OCI-M2 (cell line): ENCODE measurements around the gene LYAR.

Experiments
- DNase-seq: peaks from one replicate; lab custom pipeline; 2025; ENCODE audit not compliant: unreplicated experiment; lab: John Stamatoyannopoulos, UW

The LYAR gene

DNA sequence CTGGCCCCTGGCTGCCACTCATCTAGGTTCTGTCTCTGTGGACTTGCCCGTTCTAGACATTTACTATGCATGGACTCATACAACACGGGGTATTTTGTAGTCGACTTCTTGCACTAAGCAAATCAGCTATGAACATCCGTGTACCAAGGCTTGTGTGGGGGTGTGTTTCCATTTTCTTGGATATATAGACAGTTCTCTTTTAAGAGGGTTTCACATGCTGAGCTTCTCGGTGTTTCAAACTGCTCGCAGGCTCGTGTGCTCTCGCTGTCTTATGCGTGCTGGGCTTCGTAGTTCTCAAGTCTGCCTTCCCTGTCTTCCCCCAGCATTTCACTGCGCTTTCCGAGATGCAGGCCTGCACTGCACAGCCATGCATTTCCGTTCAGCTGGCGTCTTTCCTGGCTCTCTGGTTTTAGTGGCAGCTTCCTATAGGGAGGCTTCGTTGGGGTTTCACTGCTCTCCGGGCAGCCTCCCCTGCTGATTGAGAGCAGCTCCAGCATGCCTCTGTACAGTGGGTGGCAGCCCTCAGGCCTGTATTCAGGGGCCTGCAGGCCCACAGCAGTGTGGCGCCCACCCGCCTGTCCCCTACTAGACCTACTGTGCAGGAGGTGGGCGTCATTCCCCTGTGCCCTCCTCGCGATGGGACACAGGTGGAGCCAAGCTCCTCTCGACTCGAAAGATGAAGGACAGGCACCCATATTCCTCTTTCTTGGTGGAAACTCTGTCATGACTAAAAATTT lies 27.7 kb upstream of the LYAR start:
- no peak for DNase-seq

DNA sequence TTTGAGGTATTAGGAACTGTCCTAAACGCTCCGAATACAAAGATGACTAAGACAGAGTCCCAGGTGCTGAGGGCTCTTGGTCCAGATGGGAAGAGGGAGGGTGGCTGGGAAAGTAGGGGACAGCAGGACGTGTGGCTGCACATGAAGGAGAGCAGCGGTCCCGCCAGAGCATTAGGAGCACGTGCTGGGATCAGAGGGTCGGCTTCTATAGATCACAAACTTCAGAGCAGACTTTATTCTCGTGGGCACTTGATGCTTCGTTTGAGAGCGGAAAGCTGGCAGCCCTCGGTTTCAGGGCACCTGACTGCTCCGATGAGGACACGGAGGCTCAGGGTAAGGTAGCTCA lies 26.2 kb upstream of the LYAR start:
- DNase-seq: no peak

DNA sequence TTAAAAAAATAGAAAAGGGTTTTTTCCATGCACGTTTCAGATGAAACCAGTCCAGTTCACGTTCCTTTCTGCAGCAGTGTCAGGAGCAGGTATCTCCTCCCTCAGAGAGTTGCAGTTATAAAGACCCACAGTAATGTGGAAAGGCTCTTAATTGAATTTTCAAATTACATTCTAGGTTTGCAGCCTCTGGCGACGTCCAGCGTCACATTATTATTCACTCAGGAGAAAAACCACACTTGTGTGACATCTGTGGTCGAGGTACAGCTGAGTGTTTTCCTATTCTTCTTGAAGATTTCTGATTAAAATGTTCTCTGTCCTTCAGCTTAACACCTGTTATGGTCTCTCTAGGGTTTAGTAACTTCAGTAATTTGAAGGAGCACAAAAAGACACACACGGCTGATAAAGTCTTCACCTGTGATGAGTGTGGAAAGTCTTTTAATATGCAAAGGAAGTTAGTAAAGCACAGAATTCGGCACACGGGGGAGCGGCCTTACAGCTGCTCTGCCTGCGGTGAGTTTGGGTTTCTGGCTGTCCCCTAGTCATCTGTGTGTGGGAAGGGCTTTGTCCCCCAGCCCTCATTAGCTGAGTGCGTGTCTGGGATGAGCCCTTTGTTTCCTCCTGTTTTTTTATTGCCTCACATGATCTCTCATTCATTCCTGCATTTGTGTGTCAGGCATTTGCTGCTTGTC lies 25.7 kb upstream of the LYAR start:
- no peak for DNase-seq

DNA sequence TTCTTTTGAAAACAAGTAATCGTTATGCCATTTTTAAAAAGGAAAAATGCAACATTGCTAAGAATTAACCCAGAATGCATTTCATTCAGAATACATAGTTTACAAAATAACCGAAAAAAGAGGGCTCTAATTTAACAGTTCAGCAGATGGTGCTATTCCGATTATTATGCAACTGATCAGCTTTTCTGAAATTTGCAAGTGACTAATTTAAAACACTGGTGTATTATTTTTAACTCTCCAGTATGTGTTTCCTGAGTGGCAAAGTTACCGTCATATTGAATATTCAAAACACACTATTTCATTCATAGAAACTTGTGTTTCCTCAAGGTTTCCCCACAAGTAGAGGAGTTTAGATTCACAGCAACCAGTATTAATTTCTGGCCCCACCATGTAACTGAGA lies 21.2 kb upstream of the LYAR start:
- DNase-seq: no peak

DNA sequence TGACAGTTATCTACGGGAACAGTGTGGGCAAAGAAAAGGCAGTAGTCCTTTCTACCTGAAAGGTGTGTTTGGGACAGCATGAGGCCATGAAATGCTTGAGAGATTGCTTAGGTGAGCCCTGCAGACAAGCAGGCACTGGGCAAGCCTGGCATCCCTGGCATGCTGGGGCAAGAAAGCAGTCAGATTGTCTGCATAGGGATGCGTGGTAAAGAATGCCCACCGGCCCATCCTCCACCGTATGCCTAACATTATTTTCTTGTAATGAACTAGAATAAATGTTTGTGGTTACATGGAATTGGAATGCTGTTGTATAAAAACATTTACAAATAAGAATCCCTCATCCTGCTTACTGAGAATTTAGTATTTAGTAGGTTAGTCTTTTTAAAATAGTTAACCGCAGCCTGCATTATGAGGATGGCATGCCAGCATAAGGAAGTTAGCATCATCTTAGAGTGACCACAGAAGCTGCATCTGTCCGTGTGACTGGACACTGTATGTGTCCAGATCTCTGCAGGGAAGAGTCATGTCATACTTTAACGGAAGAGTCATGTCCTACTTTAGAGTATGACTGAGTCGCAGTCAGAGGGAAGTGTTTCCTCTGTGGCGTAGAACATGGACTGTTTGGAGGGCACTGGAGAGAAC lies 19.0 kb upstream of the LYAR start:
- DNase-seq: no peak

DNA sequence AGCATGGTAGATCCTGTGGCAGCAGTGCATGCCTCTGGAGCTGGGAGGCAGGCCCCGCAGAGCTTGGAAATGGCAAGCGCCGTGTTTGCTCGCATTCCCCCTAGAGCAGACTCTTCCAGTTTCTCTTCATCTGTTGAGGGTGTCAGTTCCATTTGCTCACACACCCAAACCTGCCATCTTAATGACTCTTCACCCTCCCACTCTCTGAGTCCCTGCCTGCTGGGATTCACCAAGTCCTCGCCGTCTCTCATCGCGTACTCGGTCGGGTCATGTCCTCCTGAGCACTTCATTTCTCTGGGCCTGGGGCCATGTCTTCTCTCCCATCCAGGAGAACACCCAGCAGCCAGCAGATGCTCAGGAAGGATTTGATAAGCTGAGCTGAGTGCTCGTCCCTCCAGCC lies 17.0 kb upstream of the LYAR start:
- DNase-seq: no peak

DNA sequence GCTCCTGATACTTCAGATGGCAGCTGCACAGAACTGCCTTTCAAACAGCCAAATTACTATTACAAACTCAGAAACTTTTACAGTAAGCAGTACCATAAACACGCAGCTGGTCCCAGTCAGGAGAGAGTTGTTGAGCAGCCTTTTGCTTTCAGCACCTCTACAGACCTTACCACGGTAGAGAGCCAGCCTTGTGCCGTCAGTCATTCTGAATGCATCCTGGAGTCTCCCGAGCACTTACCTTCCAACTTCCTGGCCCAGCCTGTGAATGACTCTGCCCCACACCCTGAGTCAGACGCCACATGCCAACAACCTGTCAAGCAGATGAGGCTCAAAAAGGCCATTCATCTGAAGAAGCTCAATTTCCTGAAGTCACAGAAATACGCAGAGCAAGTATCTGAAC lies 12.5 kb upstream of the LYAR start:
- DNase-seq: no peak

DNA sequence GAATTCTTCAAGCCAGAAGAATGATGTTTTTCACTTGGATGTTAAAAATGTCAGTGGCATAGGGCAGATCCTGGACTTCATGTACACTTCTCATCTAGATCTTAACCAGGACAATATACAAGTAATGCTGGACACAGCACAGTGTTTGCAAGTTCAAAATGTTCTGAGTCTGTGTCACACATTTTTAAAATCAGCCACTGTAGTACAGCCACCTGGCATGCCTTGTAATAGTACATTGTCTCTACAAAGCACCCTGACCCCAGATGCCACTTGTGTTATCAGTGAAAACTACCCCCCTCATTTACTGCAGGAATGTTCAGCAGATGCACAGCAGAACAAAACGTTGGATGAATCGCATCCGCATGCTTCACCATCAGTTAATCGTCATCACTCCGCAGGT lies 12.0 kb upstream of the LYAR start:
- DNase-seq: no peak

DNA sequence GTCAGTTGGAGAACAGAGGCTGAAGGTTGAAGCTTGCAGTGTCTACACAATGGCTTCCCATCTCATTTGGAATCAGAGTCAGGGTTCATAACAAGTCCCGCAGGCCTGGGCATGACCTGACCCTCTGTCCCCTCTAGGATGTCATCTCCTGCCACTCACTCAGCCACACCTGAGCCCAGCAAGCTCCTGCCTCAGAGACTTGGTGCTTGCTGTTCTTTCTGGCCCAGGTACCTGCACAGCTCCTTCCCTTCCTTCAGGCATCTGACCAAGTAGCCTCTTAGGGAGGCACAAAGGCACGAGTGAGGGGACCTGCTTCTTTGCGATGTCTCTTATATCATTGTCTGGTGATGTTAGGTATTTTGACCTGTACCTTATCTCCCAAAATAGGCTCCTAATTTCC lies 9.1 kb upstream of the LYAR start:
- DNase-seq: no peak

DNA sequence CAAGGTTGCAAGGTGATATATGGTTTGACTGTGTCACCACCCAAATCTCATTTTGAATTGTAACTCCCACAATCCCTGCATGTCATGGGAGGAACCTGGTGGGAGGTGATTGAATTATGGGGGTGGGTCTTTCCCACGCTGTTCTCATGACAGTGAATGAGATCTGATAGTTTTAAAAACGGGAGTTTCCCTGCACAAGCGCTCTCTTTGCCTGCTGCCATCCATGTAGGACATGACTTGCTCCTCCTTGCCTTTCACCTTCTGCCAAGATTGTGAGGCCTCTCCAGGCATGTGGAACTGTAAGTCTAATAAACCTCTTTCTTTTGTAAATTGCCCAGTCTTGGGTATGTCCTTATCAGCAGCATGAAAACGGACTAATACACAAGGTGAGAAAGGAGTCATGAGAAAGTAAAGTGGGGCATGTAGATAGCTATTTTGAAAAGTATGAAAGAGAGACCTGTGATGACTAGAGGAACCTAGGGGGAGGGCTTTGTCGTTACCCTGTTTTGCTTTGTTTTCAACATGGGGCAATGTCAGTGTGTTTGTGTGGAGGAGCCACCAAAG lies 6.4 kb upstream of the LYAR start:
- DNase-seq: no peak

DNA sequence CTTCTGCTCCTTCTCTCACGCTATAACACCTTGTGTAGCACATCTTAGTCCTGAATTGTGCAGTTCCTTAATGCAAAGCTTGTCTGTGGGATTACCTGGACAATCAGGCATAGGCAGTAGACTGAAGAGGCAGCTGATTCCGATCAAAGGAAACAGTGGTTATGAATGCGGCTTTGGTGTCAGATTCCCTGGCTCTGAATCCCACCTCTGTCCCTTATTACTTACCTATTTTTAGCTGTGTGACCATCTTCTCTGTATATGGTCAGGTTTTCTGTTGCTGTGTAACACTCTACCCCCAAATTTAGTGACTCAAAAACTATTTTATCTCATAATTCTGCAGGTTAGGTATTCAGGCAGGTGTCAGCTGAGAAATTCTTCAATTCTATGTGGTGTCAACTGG lies 3.3 kb upstream of the LYAR start:
- DNase-seq: no peak

DNA sequence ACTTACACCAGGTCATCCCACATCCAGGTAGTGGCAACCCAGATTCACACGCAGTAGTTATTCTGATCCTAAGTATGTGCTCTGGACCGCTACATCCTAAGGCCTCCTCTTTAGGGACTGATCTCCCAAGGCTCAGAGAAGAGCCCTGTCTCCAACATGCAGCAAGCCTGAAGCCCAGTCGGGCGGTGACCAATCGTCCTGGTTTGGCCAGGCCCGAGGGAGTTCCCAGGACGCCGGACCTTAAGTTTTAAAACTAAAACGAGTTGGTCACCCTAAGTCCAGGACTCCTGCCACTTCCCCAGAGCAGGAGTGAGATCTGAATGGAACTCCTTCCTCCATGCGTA lies 385 bp downstream of the LYAR start:
- no peak for DNase-seq

DNA sequence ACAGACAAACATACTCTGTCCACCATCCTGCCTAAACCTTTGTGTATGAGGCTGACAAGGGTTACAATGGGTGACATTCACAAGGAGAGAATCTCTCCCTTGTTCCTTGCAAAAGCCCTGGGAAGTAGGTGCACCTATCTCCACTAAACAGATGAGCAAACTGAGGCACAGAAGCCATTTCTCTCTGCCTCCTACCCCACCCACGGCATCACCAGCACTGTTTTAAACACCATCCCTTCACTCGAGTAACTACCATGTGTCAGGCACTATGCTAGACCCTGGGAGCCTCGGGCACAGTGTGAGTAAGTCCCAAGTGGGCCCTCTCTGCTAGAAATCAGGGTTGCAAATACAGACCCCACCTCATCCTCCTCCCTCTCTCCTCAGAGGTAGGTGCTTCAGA lies 899 bp downstream of the LYAR start:
- DNase-seq: no peak

DNA sequence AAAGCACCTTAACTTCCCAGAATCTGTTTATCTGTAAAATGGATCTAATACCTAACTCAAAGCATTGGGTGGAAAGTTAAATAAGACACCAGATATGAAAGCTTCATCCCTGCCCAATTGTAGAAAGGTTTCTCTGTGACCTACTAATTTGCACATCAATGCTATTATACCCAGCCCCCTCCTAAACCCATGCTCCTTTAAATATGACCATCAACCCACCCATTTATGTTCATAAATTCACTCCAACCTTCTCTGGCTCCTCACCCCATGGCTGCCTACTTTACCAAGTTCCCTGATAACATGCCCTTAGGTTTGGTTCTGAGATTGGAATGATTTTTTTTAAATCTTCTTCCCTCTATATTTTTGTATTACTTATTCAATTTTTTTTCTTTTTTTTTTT lies 1.9 kb downstream of the LYAR start:
- no peak for DNase-seq

DNA sequence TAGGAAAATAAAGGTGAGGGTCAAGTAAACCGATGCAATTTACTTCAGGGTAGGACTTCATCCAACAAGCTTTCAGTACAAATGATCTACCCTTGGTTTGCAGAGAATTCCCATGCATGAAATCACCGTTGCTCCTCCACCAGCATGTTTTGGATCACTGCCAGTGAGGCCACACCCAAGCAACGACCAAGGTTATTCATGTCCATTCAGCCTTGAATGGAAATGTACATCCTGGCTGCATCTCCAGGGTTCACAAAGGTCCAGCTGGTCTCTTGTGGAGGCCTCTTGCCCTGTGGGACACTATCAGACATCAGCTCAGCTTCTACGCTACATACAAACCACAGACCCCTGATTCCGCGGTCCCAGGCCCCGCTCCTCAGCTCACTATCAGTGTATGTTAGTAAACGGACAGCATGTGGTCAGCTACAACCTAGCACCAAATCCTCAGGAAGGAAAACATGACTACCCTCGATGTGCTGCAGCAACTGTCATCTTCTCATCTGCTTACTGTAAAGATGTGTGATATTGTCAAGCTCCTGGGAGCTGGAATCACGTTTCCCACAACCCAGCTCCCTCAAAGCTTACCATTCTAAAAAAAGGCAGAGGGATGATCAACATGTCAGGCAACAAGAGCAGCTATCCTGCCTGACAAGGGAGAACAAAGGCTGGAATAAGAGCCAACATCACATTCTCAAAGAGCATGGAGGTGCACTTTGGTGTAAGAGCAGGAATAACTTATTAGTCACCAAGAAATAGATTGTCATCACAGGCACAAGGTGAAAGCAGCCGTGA lies 4.9 kb downstream of the LYAR start:
- DNase-seq: no peak

DNA sequence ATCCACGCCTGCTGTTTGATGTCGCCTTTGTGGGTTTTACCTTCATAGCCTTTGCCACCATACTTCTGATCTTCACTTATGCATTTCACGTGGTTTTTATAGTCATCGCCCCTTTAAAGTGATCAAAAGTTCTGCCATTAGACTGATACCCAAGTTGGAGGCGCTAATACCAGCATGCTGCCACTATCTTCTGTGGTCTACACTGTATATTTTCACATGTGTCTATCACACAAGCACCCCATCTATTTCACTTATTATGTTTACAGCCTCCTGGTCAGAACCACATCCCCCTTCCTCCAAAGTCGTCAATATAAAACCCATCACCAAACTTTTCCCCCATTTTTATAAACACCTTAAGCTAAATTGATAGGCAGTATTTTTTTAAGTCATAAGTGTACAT lies 8.2 kb downstream of the LYAR start:
- no peak for DNase-seq

DNA sequence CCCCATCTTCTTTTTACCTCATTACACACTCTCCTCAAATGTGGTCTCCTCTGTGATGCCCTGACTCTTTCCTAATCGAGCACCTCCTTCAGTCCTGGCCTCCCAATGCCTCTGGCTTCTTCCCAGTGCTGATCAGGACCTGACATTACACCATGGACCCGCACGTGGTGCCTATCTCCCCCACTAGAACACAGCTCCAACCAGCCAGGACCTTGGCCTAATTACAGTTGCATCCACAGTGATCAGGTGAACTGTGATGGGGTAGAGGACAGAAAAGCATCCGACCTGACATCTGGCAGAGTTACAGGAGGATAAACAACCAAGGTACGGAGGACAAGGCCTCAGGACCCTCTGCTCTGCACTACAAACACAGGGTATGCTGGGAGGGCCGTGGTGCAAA lies 12.4 kb downstream of the LYAR start:
- no peak for DNase-seq

DNA sequence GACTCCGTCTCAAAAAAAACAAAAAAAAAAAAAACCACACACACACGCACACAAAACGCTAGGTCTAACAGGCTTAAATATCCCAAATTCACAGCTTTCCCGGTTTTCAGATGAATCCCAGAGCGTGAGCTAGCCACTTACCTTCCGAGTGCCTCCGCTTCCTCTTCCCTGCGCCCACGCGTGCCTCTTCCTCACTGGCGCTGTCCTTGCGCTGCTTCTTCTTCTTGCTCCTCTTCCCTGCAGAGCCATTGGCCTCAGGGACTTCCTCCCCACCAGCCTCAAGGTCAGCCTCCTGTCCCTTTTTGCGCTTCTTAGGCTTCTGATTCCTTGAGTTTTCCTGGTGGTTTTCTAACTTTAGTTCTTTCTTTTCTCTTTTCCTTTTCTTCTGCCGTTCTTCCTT lies 15.7 kb downstream of the LYAR start:
- DNase-seq: no peak

DNA sequence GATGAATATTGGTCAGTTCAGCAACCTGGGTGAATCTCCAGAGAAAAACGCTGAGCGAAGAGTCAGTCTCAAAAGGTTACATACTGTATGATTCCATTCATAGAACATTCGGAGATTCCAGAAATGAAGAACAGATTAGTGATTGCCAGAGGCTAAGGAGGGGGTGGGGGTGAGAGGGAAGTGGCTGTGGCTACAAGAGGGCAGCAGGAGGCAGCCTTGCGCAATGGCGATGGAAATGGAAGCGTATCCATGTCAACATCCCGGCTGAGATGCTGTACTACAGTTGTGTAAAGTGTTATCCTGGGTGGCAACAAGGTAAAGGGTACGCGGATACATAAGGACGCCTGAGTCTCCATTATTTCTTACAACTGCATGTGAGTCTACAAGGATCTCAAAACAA lies 18.0 kb downstream of the LYAR start:
- DNase-seq: no peak

DNA sequence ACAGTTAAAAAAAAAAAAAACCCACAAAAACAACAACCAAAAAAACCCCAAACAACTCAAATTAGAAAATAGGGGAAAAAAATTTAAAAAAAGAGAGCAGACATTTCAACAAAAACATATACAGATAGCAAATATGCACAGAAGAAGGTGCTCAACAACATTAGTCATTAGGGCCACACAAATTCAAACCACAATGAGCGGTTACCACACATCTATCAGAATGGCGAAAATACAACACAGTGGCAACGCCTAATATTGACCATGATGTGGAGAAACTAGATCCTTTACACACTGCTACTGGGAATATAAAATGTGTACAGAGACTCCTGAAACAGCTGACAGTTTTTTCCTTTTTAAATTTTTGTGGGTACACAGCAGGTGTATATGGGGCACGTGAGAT lies 19.4 kb downstream of the LYAR start:
- no peak for DNase-seq

DNA sequence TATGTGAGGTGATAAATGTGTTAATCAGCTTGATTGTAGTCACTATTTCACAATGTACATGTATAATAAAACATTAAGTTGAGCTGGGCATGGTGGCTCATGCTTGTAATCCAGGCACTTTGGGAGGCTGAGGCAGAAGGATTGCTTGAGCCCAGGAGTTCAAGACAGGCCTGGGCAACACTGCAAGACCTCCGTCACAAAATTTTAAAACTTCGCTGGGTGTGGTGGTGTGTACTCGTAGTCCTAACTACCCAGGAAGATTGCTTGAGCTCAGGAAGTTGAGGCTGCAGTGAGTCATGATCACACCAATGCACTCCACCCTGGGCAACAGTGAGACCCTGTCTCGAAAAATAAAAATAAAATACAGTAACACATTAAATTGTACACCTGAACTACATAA lies 20.1 kb downstream of the LYAR start:
- no peak for DNase-seq

DNA sequence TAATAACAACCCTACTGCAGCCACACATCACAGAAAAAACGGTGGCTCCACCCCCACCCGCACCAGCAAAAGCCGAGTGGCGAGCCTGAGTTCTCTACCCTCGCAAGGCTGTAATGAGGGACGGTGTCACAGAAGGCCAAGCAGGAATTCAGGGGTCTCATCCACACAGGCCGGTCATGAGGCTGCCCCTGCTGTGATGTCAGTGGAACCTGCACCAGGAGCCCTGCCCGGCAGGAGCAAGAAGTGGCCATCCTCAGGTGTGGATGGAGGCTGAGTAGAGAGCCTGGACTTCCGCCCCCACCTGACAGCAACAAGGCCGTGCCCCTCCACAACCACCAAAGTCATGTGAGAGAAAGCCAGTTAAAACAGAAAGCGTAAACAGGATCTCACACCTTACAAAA lies 20.6 kb downstream of the LYAR start:
- no peak for DNase-seq
